Measurements from ENCODE around the gene GAP43.
"Not testable (repeated sequence)": the region's sequence is repeated elsewhere in the genome, so short reads cannot be mapped to it uniquely, and the experiment has no call there.

Gene GAP43

DNA sequence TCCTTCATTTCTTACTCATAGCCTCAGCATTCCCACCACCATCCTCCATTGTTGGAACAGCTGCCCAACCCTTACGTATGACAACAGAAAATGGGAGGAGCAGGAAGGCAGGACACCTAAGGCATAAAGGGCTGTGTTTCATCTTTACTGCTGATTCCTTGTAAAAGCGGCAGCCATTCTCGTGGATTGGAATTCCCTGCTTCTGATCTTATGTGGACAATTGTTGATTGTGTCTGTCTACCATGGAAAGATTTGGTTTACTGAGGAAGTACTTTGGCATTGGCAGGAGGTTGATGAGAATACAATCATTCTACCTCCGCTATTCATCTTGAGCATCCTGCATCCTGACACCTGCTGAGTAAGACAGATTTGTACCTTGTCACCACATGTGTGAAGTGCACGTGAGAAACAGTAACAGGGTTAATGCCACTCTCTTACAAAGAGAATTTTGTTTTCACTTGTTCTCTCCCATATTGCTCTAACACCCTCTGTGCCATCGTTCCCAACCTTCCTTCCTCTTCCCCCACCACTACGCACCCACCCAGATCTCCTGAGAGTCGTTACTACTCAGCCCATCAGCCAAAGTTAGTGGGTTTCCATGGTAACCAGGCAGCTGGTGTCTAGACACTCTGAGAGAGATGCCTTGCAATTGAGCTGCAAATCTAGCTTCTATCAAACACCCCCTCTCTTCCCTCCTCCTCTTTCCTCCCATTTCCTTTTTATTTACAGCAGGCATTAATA lies 75.7 kb downstream of the GAP43 start:
- peak; percentile 21 for DNase-seq (ENCODE audit: low spot score)

DNA sequence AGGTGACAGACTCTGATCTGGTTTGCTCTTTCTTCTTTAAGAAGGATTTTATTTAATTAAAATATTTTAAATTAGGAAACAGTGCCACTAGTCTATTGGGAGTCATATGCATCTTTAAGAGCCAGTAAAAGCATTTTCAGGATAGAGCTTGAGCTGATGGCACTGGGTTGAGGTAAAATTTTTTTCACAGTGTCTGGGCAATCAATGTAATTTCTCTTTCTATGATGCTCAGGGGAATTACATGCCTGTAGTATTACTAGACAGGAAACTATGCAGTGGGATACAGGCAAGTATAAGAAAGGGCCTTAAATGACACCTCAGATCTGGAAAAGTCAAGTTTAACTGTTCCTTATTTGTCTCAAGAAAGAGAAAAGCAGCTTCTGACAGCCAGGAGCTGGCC lies 76.4 kb downstream of the GAP43 start:
- DNase-seq (ENCODE audit: low spot score), result no peak

DNA sequence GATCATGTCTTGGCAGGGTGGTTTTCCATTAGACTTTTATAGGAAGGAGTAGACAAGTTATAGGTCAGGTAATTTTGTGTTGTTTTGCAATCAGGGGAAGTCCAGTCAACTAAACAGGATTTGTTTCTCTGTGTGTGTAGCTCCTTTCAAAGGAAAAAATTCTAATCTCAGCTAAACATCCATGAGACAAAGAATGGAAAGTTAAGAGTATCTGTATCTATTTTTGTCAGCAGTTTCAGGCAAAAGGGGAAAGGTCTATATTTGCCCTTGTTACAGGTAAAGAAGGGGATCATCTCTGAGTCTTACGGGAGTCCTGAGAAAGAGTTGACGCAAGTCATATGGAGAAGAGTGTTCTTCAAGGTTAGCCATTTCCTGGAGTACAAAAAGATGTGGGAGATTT lies 79.3 kb downstream of the GAP43 start:
- no peak for DNase-seq (ENCODE audit: low spot score)

- no peak for DNase-seq (ENCODE audit: low spot score)
These were observed 81.5 kb downstream of the GAP43 start for GRCh38 chr3:115704661-115705338.

GRCh38 chr3:115706311-115706829 lies 83.1 kb downstream of the GAP43 start:
- no peak for DNase-seq (ENCODE audit: low spot score)

DNA sequence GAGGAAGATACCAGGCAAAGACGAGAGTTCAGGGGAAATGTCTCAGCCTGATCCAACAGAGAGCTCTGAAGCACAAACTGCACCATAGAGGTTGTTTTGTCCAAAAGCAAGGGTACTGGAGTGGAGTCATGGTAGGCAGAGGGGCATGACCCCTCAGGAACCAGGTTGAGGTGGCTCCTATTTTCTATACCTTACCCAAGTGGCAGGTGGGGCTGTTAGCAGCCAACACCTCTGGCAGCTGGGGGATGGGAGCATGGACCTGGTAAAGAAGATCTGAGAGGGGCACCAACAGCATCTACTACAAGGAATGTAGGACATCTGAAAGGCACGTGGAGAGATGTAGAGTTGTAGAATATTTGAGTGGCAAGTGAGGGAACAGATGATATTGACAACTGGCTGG lies 85.2 kb downstream of the GAP43 start:
- no peak for DNase-seq (ENCODE audit: low spot score)

- DNase-seq (ENCODE audit: low spot score), result no peak
These were observed 85.8 kb downstream of the GAP43 start for GRCh38 chr3:115709093-115709492.

- DNase-seq (ENCODE audit: low spot score), result no peak
These were observed 86.6 kb downstream of the GAP43 start for GRCh38 chr3:115709931-115710330.

DNA sequence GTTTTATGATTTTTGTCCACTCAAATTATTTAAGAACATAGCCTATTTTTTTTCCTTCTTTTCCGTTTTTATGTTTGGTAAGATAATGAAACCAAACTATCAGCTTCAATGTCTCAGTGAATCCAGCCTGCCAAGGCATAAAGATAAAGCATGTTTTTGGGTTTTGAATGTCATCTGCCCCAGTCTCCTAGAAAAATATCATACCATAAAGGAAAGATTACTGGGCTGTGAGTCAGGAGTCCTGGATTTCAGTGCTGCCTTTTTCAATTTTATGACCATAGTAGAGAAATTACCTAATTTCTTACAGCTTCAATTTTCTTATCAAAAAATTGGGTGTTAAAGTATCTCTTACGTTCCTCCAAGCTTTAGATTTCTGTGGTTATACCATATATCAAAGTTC lies 87.5 kb downstream of the GAP43 start:
- DNase-seq (ENCODE audit: low spot score), result no peak

- no peak for DNase-seq (ENCODE audit: low spot score)
These were observed 89.6 kb downstream of the GAP43 start for GRCh38 chr3:115712871-115713270.

DNA sequence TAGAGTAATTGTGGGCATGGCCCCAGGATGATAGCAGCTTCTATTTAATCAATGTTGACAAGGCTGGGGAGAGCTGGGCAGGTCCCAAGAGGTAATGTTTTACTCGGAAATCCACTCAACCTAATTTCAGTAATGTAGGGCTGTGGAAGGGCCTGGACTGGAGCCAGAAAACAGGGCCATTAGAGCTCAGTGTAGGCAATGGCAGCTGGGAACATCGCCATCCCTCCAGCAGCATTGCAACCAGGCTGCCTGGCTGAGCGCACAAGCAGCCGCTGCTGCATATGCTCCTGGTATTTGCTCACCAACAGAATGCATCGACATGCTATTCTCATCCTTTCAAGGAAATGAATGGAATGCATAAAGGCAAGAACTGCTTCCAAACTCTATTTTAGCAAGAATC lies 90.0 kb downstream of the GAP43 start:
- DNase-seq (ENCODE audit: low spot score), result no peak

DNA sequence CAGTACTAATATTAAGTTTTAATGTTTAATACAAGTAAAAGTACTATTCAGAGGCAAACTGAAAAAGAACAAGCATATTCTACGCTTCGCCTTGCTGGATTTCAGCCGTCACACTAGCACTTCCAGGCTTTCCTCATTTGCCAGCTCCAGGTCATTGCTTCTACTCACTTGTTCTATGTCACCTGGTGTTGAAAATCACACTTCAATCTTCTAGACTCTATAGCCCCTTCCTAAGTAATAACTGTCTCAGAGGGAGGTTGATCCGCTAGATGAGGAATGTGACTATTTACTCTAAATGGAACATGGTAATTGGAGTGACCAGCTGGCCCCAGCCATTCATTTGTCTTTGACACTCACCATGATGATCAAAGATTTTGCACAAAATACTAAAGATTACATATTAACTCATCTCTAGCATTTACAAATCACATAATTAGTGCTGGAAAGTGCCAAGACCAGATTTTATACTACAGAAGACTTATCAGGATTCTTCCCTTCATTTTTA lies 92.0 kb downstream of the GAP43 start:
- no peak for DNase-seq (ENCODE audit: low spot score)

- DNase-seq (ENCODE audit: low spot score), result no peak
These were observed 97.7 kb downstream of the GAP43 start for GRCh38 chr3:115720983-115721382.

DNA sequence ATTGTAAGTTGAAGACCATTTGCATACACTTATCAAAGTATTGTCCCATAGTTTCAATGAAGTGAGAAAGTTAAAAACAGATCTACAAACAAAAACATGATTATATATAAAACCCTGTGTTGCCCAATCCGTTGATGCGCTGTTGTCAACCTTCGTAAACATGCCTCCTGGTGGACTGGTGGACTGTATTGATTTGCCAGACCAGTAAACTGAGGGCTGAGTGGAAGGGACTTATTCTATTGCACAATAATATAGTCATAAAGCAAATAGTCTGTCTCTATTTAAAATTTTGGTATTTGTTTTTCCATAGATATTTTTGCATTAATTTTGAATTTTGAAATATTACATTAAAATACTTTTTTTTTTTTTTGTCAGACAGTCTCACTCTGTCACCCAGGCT lies 102.5 kb downstream of the GAP43 start:
- no peak for DNase-seq (ENCODE audit: low spot score)

DNA sequence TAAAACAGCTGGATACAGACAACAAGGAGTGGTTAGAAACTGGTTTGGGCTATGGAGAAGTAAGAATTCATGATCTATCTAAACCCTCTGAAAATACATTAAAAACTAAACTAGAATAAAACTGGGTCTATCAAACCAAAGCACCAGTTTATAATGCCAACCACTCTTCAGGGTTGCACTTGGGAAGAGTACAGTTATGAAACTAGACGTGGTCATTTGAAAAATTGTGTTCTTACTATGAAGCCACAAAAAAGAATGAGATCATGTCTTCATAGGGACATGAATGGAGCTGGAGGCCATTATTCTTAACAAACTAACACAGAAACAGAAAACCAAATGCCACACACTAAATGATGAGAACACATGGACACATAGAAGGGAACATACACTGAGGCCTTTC lies 103.8 kb downstream of the GAP43 start:
- DNase-seq (ENCODE audit: low spot score), result no peak

DNA sequence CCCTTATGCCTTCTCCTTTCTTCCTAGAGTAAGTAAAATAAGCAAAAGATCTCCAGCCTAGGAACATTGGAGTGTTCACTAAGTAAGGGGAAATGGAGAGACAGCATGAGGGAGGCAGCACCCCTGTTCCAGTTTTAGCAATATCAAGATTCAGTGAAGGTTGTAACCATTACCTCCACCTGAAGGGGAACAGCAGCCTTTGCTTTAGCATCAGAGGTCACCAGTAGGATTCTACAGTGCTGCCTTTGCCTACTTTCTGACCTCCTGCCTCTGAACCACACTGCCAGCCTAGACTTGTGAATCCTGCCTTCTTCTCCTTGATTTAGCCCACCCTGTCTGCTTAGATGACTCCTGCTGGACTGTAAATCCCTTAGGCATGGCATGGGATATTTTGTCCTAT lies 104.7 kb downstream of the GAP43 start:
- no peak for DNase-seq (ENCODE audit: low spot score)

DNA sequence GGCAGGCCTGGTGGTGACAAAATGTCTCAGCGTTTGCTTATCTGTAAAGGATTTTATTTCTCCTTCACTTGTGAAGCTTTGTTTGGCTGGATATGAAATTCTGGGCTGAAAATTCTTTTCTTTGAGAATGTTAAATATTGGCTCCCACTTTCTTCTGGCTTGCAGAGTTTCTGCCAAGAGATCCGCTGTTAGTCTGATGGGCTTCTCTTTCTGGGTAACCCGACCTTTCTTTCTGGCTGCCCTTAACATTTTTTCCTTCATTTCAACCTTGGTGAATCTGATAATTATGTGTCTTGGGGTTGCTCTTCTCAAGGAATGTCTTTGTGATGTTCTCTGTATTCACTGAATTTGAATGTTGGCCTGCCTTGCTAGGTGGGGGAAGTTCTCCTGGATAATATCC lies 113.0 kb downstream of the GAP43 start:
- not testable (repeated sequence) for DNase-seq (ENCODE audit: low spot score)

- no peak for DNase-seq (ENCODE audit: low spot score)
These were observed 118.3 kb downstream of the GAP43 start for GRCh38 chr3:115741650-115742049.

- DNase-seq (ENCODE audit: low spot score), result not testable (repeated sequence)
These were observed 121.2 kb downstream of the GAP43 start for GRCh38 chr3:115744516-115744915.

GRCh38 chr3:115752978-115753377 lies 129.7 kb downstream of the GAP43 start:
- DNase-seq (ENCODE audit: low spot score), result not testable (repeated sequence)

DNA sequence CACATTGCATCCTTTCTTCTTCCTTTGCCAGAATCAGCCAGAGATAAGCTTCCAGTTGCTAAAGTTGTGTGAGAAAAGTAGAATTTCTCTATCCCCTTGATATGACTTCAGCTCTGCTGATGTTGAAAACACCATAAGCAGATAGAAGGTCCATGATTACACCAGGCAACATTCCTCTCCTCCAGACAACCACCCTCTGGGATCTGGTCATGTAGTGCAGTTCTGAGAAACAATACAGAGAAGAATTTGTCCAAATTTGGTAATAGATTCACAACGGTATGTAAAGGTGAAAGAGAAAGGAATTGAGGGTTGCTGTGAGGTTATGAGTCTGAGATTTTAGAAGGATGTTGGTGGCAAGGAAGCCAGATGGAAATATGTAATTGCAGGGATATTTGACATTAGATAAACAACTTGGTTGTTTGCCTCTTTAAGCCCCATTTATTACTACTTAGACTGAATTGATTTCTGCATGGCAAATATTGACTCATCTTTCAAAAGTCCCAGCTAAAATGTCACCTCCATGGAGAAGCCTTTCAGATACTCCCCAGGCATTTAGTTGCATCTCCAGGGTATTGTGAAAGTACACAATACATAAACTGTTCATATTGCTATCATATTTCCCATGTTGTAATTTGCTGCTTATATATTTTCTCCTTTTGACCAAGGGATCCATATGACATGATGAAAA lies 134.9 kb downstream of the GAP43 start:
- no peak for DNase-seq (ENCODE audit: low spot score)

DNA sequence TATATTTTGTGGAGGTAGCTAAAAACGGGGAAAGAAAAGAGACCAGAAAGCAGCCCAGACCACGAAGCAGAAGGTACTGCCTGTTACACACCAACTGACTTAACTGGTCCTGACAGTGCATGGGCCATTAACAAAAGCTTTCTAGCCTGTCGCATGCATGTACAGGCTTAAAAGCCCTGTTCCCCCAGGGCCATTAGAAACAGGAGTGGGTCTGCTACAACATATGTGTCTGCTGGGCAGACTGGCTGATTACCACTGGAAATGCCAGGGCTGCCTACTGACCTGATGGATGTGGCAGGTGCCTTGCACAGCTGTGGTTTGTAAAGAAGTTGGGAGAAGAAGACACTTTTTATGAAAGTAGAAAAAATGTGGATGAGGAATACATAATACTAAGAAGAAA lies 137.4 kb downstream of the GAP43 start:
- no peak for DNase-seq (ENCODE audit: low spot score)

- DNase-seq (ENCODE audit: low spot score), result no peak
These were observed 138.6 kb downstream of the GAP43 start for GRCh38 chr3:115761927-115762305.

All from NAMALWA (cell line).